Epithelial cell of esophagus (primary cell): ENCODE data around the gene KCNK4.

Experiments
- DNase-seq: peaks from one replicate; pipeline ENCODE4 v3.0.0; 2010; ENCODE audit warnings: low read depth
- H3K4me3 ChIP-seq: 2 replicates; pipeline ENCODE4 v1.5.1; 2011; ENCODE audit warnings: mild to moderate bottlenecking, low read length, control low read depth
- TF ChIP-seq, protein P1 (sequence below): IDR thresholded peaks from 2 replicates; pipeline ENCODE4 v1.5.1; 2011; ENCODE audit warnings: low read depth, mild to moderate bottlenecking, low read length, control low read depth, inconsistent platforms; ENCODE audit not compliant: insufficient read depth; ENCODE audit errors: missing control alignments

KCNK4 gene

DNA sequence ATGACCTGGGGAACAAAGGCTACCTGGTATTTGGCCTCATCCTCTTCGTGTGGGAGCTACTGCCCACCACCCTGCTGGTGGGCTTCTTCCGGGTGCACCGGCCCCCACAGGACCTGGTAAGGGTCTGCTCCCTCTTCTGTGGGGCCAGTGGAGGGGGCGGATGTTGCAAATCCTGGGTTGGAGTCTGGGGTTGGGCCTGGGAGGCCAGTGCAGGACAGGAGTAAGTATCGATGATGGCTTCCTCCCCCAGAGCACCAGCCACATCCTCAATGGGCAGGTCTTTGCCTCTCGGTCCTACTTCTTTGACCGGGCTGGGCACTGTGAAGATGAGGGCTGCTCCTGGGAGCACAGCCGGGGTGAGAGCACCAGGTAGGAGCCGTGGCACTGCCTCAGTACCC, 2.8 kb upstream of the KCNK4 start:
- TF ChIP-seq, protein P1, sequence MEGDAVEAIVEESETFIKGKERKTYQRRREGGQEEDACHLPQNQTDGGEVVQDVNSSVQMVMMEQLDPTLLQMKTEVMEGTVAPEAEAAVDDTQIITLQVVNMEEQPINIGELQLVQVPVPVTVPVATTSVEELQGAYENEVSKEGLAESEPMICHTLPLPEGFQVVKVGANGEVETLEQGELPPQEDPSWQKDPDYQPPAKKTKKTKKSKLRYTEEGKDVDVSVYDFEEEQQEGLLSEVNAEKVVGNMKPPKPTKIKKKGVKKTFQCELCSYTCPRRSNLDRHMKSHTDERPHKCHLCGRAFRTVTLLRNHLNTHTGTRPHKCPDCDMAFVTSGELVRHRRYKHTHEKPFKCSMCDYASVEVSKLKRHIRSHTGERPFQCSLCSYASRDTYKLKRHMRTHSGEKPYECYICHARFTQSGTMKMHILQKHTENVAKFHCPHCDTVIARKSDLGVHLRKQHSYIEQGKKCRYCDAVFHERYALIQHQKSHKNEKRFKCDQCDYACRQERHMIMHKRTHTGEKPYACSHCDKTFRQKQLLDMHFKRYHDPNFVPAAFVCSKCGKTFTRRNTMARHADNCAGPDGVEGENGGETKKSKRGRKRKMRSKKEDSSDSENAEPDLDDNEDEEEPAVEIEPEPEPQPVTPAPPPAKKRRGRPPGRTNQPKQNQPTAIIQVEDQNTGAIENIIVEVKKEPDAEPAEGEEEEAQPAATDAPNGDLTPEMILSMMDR: no peak
- H3K4me3 ChIP-seq: no peak overlapping the region
- DNase-seq: no peak

DNA sequence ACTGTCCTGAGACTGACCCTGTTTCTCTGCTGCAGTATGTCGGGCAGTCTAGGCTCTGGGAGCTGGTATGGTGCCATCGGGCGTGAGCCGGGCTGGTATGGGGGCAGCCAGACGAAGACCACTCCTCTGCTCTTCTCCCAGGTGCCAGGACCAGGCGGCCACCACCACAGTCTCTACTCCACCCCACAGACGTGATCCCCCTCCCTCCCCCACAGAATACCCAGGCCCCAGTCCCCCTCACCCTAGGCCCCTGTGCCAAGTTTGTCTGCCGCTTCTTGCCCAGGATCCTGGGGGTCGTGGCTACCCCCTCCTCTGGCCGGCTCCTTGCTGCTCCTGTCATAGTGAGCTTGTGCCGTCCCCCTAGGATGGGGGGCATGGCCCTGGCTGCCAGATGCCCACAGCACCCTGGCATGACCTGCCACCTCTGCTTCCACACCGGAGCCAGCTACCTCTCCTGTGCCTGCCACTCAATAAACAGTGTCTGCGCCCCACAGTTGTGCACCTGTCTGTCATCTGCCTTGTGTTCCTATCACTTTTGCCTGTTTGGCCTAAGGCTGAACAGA, 2.0 kb upstream of the KCNK4 start:
- TF ChIP-seq, protein P1: no peak
- no peak for DNase-seq
- no peak overlapping the region for H3K4me3 ChIP-seq

DNA sequence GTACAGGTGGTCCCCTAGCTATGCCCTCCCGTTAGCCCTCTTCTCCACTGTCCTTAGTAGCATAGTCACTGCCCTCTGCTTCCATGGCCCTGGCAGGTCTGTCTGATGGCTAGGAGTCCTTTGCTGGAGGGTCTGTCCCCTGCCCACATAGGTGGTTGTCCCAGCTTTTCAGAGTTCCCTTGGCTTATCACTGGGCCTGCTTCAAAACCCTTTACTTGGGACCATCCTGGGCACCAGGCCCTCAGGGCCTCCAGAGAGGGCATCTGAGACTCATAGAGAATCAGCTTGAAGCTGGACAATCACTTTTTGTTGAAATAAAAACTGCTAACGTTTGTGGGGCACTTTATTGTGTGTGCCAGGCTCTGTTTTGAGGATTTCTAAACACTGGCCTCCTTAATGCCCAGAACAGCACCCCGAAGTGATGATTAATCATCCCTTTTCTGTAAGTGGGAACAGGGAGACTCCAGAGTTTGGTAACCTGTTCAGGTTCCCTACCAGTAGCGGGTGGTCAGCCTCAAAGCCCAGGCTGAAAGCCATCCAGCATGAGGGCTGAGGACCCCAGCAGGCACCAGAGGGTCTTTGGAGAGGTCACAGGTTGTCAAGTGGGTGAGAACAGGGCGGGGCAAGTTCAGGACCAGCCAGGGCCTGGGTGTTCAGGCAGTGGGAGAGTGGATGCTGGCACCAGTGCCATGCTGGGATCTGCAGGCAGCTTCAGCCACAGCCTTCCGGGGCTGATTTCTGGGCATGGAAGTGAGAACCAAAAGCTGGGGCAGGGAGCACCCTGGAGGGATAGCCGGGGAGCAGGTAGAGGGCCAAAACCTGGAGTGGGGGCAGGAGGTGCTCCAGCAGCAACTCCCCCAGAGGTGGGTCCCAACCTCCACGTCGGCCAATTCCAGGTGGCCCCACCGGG, 495 bp upstream of the KCNK4 start:
- no peak overlapping the region for H3K4me3 ChIP-seq
- TF ChIP-seq, protein P1: no peak
- no peak for DNase-seq

DNA sequence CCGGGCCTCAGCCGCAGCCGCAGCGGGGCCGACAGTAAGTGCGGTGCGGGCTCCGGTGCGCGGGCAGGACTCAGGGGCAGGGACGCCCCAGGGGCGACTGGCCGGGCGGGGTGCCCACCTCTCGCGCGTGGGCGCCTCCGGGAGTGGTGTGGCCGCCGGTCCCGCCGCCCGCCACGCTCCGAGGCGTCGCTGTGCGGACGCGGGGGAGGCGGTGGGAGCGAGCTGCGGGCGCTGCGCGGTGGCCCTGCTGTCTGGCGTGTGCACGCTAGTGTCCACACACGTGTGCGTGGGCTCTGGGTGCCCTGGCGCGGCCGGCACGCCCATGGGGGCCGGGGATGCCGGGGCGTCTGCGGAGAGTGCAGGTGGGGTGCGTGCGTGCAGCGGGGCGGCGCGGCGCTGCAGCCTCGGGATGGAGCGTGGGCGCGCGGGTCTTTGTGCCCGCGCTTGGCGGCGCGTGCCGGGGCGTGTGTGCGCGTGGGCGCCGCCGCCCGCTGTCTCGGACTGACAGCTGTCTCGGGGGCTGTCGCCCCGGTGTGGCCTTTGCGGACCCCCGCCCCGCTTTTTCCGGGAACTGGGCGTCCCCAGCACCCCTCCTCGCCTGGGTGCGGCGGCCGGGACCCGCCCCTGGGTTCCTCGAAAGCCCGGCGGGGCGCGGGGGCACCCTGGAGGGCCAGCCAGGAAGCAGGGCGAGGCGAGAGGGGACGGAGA, 804 bp downstream of the KCNK4 start:
- DNase-seq: no peak
- peak overlapping the region; percentile 3 for H3K4me3 ChIP-seq

DNA sequence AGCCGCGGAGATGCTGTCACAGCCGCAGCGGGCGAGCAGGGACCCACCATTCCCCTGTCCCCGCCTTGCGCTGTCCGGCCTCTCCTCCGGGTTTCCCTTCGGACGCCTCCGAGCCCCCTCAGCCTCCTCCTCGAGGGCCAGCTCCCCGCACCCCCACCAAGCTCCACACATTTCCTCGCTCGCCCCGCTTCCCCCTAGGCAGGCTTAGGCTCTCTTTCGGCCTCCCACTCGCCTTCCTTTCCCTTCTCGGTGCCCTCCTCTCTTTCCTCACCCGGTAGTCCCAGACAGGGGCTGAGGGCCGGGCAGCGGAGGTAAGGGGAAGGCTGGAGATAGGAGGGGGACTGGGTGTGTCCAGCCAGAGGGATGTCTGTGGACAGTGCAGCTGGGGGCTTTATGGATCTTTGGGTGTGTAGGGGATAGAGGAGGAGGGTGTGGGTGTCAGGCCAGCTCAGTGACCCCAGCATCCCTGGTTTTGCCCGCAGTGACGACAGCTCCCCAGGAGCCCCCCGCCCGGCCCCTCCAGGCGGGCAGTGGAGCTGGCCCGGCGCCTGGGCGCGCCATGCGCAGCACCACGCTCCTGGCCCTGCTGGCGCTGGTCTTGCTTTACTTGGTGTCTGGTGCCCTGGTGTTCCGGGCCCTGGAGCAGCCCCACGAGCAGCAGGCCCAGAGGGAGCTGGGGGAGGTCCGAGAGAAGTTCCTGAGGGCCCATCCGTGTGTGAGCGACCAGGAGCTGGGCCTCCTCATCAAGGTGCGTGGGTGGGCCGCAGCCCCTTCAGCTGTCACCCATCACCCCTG, 1.6 kb downstream of the KCNK4 start:
- DNase-seq: no peak
- peak overlapping the region; percentile 3 for H3K4me3 ChIP-seq
- TF ChIP-seq, protein P1: no peak

More for the DNA sequence above, 804 bp downstream of the KCNK4 start:
- TF ChIP-seq, protein P1: no peak

DNA sequence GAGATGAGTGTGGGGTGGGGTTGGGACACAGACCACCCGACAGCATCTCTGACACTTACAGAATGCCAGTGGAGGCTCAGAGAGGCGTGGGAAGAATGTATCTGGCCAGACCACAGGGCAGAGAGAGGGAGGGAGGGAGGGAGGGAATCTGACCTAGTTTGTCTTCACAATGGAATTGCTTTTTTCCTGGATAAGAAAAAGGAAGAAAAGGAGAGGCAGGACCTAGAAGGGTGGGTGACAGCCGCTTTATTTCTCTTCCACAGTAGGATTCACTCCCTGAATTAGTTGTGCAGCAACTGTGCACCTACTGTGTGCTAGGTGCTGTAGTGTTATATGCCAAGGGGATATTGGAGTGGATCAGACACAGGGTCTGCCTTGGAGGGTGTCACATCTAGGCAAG, 3.7 kb downstream of the KCNK4 start:
- no peak overlapping the region for H3K4me3 ChIP-seq
- no peak for DNase-seq
- TF ChIP-seq, protein P1: no peak
